GM23248 (cell line): ENCODE measurements around the gene CNOT2. TPM values are rescaled to one million over a fixed set of nuclear protein-coding genes. Genes with fewer than 3 reads are reported as not detected.
A peak's percentile ranks its signal among the peaks of the same experiment; 100 is the strongest.

ENCODE experiments used
- DNase-seq: peaks from one replicate; pipeline ENCODE4 v3.0.0-alpha.2; 2015
- H2AFZ ChIP-seq: fragments of 200-600 bp; sonication (generic); 2 replicates; pipeline ENCODE4 v1.6.1; 2016; ENCODE audit warnings: antibody characterized with exemption
- H3F3A ChIP-seq: fragments of 200-600 bp; sonication (generic); 2 replicates; pipeline ENCODE4 v1.6.1; 2016; ENCODE audit warnings: mild to moderate bottlenecking, antibody characterized with exemption, mixed run types; ENCODE audit not compliant: insufficient read depth
- H3K27ac ChIP-seq: fragments of 200-600 bp; sonication (generic); 2 replicates; pipeline ENCODE4 v1.5.1; 2016; ENCODE audit warnings: mild to moderate bottlenecking
- H3K27me3 ChIP-seq: fragments of 200-600 bp; sonication (generic); replicated peaks from 2 replicates; pipeline ENCODE4 v1.6.1; 2016; ENCODE audit warnings: mild to moderate bottlenecking; ENCODE audit not compliant: insufficient read depth
- H3K36me3 ChIP-seq: fragments of 200-600 bp; sonication (generic); 2 replicates; pipeline ENCODE4 v1.6.1; 2016; ENCODE audit warnings: low read depth, mild to moderate bottlenecking
- H3K4me1 ChIP-seq: fragments of 200-600 bp; sonication (generic); 2 replicates; pipeline ENCODE4 v1.6.1; 2016; ENCODE audit warnings: mild to moderate bottlenecking; ENCODE audit not compliant: insufficient read depth
- H3K4me2 ChIP-seq: fragments of 200-600 bp; sonication (generic); one replicate; pipeline ENCODE4 v1.6.1; 2016; ENCODE audit warnings: mild to moderate bottlenecking; ENCODE audit not compliant: unreplicated experiment
- H3K4me3 ChIP-seq: fragments of 200-600 bp; sonication (generic); 2 replicates; pipeline ENCODE4 v1.5.1; 2016; ENCODE audit warnings: mild to moderate bottlenecking
- H3K79me2 ChIP-seq: fragments of 200-600 bp; sonication (generic); 2 replicates; pipeline ENCODE4 v1.6.1; 2016; ENCODE audit warnings: mild to moderate bottlenecking; ENCODE audit not compliant: insufficient read depth
- H3K9ac ChIP-seq: fragments of 200-600 bp; sonication (generic); 2 replicates; pipeline ENCODE4 v1.6.1; 2016; ENCODE audit warnings: mild to moderate bottlenecking
- H3K9me2 ChIP-seq: fragments of 200-600 bp; sonication (generic); 2 replicates; pipeline ENCODE4 v1.6.1; 2016; ENCODE audit warnings: mixed run types, mild to moderate bottlenecking, moderate library complexity; ENCODE audit not compliant: insufficient read depth
- H3K9me3 ChIP-seq: fragments of 200-600 bp; sonication (generic); one replicate; pipeline ENCODE4 v1.6.1; 2017; ENCODE audit warnings: low read depth
- H4K20me1 ChIP-seq: fragments of 200-600 bp; sonication (generic); 2 replicates; pipeline ENCODE4 v1.6.0; 2016; ENCODE audit not compliant: insufficient read depth
- EZH2 ChIP-seq: fragments of 200-600 bp; sonication (generic); IDR thresholded peaks from 2 replicates; pipeline ENCODE4 v1.6.1; 2018; ENCODE audit warnings: antibody characterized with exemption, mild to moderate bottlenecking; ENCODE audit not compliant: insufficient read depth, poor library complexity, severe bottlenecking
- EZH2phosphoT487 ChIP-seq: fragments of 200-600 bp; sonication (generic); IDR thresholded peaks from 2 replicates; pipeline ENCODE4 v1.6.1; 2018; ENCODE audit warnings: antibody characterized with exemption, moderate library complexity, mild to moderate bottlenecking, low read depth; ENCODE audit not compliant: insufficient read depth
- WGBS, 2 experiments: methylation state at CpG; one replicate each; pipeline ENCODE4 v1.1.6; 2015 to 2017; ENCODE audit warnings: low lambda C conversion rate in 2 of 2, low coverage in 1 of 2; ENCODE audit errors: missing lambda C conversion rate in 2 of 2; 5-methylcytosine and 5-hydroxymethylcytosine counted together
- in situ Hi-C: fragments of 300-500 bp; cut with MboI; formaldehyde crosslinking; loops from 2 replicates; pipeline ENCODE4 v1.15.0; 2020
- polyA plus RNA-seq: library from polyadenylated mRNA; unstranded; fragments of >200 nt; fragmentation: Nextera tagmentation; extraction: Ambion mirVana; gene quantifications from 2 replicates; pipeline ENCODE4 v1.2.1, GENCODE V29; 2016
- total RNA-seq: library from RNA; depleted of rRNA; stranded (reverse); fragments of >200 nt; shearing (Covaris generic); gene quantifications from 2 replicates; pipeline ENCODE4 v1.2.3, GENCODE V29; 2014; rRNA removed

CNOT2 gene
- 72.0 and 74.3 TPM in 2 replicates for total RNA-seq
- 76.1 and 92.4 TPM in 2 replicates for polyA plus RNA-seq

- peak within 1 kb of the TSS; percentile 99 for H3K9ac ChIP-seq
- in situ Hi-C loops: no loop called here
- no peaks in the 10 kb centered on the region for H3K27me3 ChIP-seq
- peaks cover 74% of the 10 kb centered on the region for H3K79me2 ChIP-seq
- H3K4me2 ChIP-seq: peak within 1 kb of the TSS; percentile 99
- peak within 1 kb of the TSS; percentile 99 for H3K27ac ChIP-seq
- H3K4me1 ChIP-seq: peaks cover 41% of the 10 kb centered on the region
- peaks cover 19% of the 10 kb centered on the region for H3F3A ChIP-seq
- H3K9me3 ChIP-seq: no peaks in the 10 kb centered on the region
- H3K36me3 ChIP-seq: peaks cover 14% of the 10 kb centered on the region
- TF ChIP-seq EZH2: no peak
- TF ChIP-seq EZH2phosphoT487: no peak
- peak within 1 kb of the TSS; percentile 79 for H2AFZ ChIP-seq
- H3K4me3 ChIP-seq: peak within 1 kb of the TSS; percentile 97
- no peaks in the 10 kb centered on the region for H3K9me2 ChIP-seq
- 1% methylated on average over 55 to 56 of the region's 64 CpGs for WGBS, 2 experiments
- H4K20me1 ChIP-seq: peaks cover 11% of the 10 kb centered on the region
- peak; percentile 97 for DNase-seq
These were observed at the start of gene CNOT2 for GRCh38 chr12:70242695-70243509. Gene CNOT2 (plus strand): TSS chr12:70243433. CDS start chr12:70278227, 34,794 bp downstream.

GRCh38 chr12:70194076-70194475, 49.2 kb upstream of the CNOT2 start:
- Histone ChIP-seq H3F3A (peaks cover 14% of the 10 kb centered on the region; the same call in 1 of the 2 replicates), H4K20me1 (no peaks in the 10 kb centered on the region), H3K27ac (no peak overlapping the region), H3K79me2 (no peaks in the 10 kb centered on the region), H3K4me1 (peaks cover 27% of the 10 kb centered on the region), H3K9me2 (no peaks in the 10 kb centered on the region; the same call in 1 of the 2 replicates), H3K4me3 (no peak overlapping the region), H3K36me3 (no peaks in the 10 kb centered on the region), H3K4me2 (no peak overlapping the region), H3K9me3 (no peaks in the 10 kb centered on the region), H3K27me3 (no peaks in the 10 kb centered on the region), H3K9ac (no peak overlapping the region), H2AFZ (no peak overlapping the region)
- DNase-seq: no peak
- in situ Hi-C loops: no loop called here
- no peak for TF ChIP-seq EZH2phosphoT487
- TF ChIP-seq EZH2: no peak

GRCh38 chr12:70196811-70197281, 46.4 kb upstream of the CNOT2 start:
- no peaks in the 10 kb centered on the region for H3K36me3 ChIP-seq
- peak overlapping the region; percentile 35 for H3K4me2 ChIP-seq
- DNase-seq: peak; percentile 22
- 27 to 41% methylated on average over 1 of the region's 1 CpG for WGBS, 2 experiments
- in situ Hi-C loops: no loop called here
- H3K4me1 ChIP-seq: peaks cover 15% of the 10 kb centered on the region
- H4K20me1 ChIP-seq: no peaks in the 10 kb centered on the region
- peak overlapping the region; percentile 34; the same call in 1 of the 2 replicates for H3K9ac ChIP-seq
- H3K27me3 ChIP-seq: no peaks in the 10 kb centered on the region
- H3F3A ChIP-seq: no peaks in the 10 kb centered on the region
- no peak overlapping the region for H3K4me3 ChIP-seq
- no peaks in the 10 kb centered on the region for H3K9me3 ChIP-seq
- TF ChIP-seq EZH2phosphoT487 (no peak), EZH2 (no peak)
- peak overlapping the region; percentile 25 for H3K27ac ChIP-seq
- no peaks in the 10 kb centered on the region for H3K9me2 ChIP-seq
- H2AFZ ChIP-seq: peak overlapping the region; percentile 34
- H3K79me2 ChIP-seq: no peaks in the 10 kb centered on the region

- TF ChIP-seq EZH2phosphoT487: no peak
- no peak for TF ChIP-seq EZH2
- no peaks in the 10 kb centered on the region for H3K36me3 ChIP-seq
- no peaks in the 10 kb centered on the region for H3K79me2 ChIP-seq
- peak overlapping the region; percentile 35 for H3K4me2 ChIP-seq
- H3K4me3 ChIP-seq: no peak overlapping the region
- no peaks in the 10 kb centered on the region for H3F3A ChIP-seq
- no peaks in the 10 kb centered on the region for H3K9me2 ChIP-seq
- H3K27me3 ChIP-seq: no peaks in the 10 kb centered on the region
- H3K9me3 ChIP-seq: no peaks in the 10 kb centered on the region
- in situ Hi-C loops: no loop called here
- H3K4me1 ChIP-seq: peaks cover 15% of the 10 kb centered on the region
- H4K20me1 ChIP-seq: no peaks in the 10 kb centered on the region
- peak overlapping the region; percentile 34 for H2AFZ ChIP-seq
- H3K27ac ChIP-seq: peak overlapping the region; percentile 25
- peak; percentile 46 for DNase-seq
- peak overlapping the region; percentile 34 for H3K9ac ChIP-seq
These were observed 45.9 kb upstream of the CNOT2 start for GRCh38 chr12:70197345-70197744.
